ENCODE data around the gene DUSP1. TPM values are rescaled to one million over a fixed set of nuclear protein-coding genes. Genes with fewer than 3 reads are reported as not detected.

Gene DUSP1
- total RNA-seq, 5 donors from 2014 or later (not counting 1 experiment from before 2014, with no cell fraction given) = 22.6 to 1,564 (median 28.9) TPM

DNA sequence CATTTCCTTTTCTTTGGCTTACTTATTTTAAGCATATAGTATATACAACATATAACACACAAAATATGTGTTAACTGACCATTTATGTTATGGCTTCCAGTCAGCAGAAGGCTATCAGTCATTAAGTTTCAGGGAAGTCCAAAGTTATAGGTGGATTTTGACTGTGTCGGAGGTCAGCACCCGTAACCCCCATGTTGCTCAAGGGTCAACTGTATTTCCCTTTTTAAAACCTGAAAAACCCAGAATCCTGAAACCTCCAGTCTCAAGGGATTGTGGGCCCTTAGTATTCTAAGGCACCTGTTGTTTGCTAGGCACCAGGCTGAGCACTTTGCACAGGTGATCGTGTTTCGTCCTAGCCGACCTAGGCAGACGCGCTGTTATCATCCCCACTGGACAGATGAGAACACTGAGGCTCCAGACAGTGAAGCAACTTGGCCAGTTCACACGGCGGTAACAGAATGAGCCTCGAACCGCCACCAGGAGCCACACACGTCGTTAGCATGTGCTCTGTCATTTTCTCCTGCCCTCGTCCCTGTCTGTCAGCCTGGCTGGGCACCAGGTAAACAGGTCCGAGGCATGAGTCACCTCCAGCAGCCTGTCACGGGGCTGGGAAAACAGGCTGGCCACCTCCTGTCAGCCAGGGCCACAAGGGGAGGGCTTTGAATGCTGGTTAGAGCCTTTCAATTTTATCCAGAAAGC is 39.9 kb downstream of the DUSP1 start:
- no peaks in the 10 kb centered on the region for H3K36me3 ChIP-seq (ENCODE audit: control insufficient read depth in 2 of 2, extremely low read depth in 1 of 2, insufficient read depth in 1 of 2, low read length in 1 of 2)
- ChIA-PET CTCF (no interaction called here), POLR2A (no interaction called here)
- Mint-ChIP-seq H3K36me3 (no peaks in the 10 kb centered on the region), H3K27ac (no peak overlapping the region), H3K9me3 (no peaks in the 10 kb centered on the region), H3K4me1 (no peaks in the 10 kb centered on the region), H3K4me3 (no peak overlapping the region), H3K27me3 (no peaks in the 10 kb centered on the region)
- WGBS (ENCODE audit: insufficient coverage) = 86% methylated on average over 14 of the region's 16 CpGs
- ATAC-seq (replicated peaks in 1 of 4) (no peak), DNase-seq (no peak)
- no peaks in the 10 kb centered on the region for H3K4me1 ChIP-seq (ENCODE audit: control insufficient read depth in 1 of 2, extremely low read depth in 1 of 2, insufficient read depth in 2 of 2, low read length in 2 of 2)
- H3K27ac ChIP-seq (ENCODE audit: low read length) = no peak overlapping the region
- H3K27me3 ChIP-seq (replicated peaks in 1 of 2; ENCODE audit: control insufficient read depth in 2 of 2, extremely low read depth in 1 of 2, insufficient read depth in 2 of 2, low read length in 1 of 2) = no peaks in the 10 kb centered on the region
- H3K4me3 ChIP-seq (ENCODE audit: control insufficient read depth in 1 of 2, extremely low read depth in 1 of 2, low read length in 1 of 2) = no peak overlapping the region
- H3K9me3 ChIP-seq = no peaks in the 10 kb centered on the region

DNA sequence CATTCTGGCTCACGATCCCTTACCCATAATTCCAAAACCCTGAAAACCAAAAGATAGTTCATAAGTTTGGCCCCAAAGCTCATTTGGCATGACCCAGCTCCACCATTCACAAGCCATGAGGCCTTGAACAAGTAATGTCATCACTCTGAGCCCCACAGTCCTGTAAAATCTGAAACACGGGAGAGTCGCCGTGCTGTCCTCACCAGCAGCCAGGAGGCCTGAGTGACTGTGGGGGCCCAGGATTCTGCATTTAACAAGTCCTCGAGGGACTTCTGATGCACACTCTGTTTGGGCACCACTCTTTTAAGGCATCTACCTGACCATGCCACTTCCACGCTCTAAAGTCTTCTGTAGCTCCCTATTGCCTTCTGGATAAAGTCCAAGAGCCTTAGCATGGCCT is 40.8 kb downstream of the DUSP1 start:
- Mint-ChIP-seq H3K36me3 (no peaks in the 10 kb centered on the region), H3K27me3 (no peaks in the 10 kb centered on the region), H3K27ac (no peak overlapping the region), H3K4me1 (no peaks in the 10 kb centered on the region), H3K9me3 (no peaks in the 10 kb centered on the region), H3K4me3 (no peak overlapping the region)
- POLR2A ChIA-PET = no interaction called here
- H3K4me1 ChIP-seq (ENCODE audit: control insufficient read depth in 1 of 2, extremely low read depth in 1 of 2, insufficient read depth in 2 of 2, low read length in 2 of 2) = no peaks in the 10 kb centered on the region
- DNase-seq = no peak
- WGBS (ENCODE audit: insufficient coverage) = 93% methylated on average over 5 of the region's 6 CpGs
- no peak for ATAC-seq (replicated peaks in 1 of 4)
- H3K9me3 ChIP-seq = no peaks in the 10 kb centered on the region
- H3K27ac ChIP-seq (ENCODE audit: low read length) = no peak overlapping the region
- CTCF ChIA-PET = no interaction called here
- H3K4me3 ChIP-seq (ENCODE audit: control insufficient read depth in 1 of 2, extremely low read depth in 1 of 2, low read length in 1 of 2) = no peak overlapping the region
- H3K36me3 ChIP-seq (ENCODE audit: control insufficient read depth in 2 of 2, extremely low read depth in 1 of 2, insufficient read depth in 1 of 2, low read length in 1 of 2) = no peaks in the 10 kb centered on the region
- H3K27me3 ChIP-seq (replicated peaks in 1 of 2; ENCODE audit: control insufficient read depth in 2 of 2, extremely low read depth in 1 of 2, insufficient read depth in 2 of 2, low read length in 1 of 2) = no peaks in the 10 kb centered on the region

DNA sequence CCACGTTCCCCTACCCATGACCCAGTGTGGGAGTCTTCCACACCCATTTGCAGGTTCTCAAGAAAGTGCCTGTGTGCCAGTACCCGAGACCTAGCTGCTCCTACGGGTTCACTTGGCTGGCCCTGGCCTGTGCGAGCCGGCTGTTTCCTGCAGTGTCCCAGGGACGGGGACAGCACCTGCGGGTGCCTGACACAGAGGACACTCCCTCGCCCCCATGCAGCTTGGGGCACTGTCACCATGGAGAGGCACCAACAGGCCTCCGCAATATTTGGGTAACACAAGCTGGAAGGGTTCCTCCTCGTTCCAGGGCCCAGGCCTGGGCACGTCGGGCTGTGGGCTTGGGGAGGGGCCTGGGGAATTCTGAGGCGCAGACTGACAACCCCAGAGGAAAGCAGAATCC is 41.4 kb downstream of the DUSP1 start:
- ChIA-PET POLR2A (no interaction called here), CTCF (no interaction called here)
- Histone ChIP-seq H3K27me3 (replicated peaks in 1 of 2; ENCODE audit: control insufficient read depth in 2 of 2, extremely low read depth in 1 of 2, insufficient read depth in 2 of 2, low read length in 1 of 2) (no peaks in the 10 kb centered on the region), H3K4me1 (ENCODE audit: control insufficient read depth in 1 of 2, extremely low read depth in 1 of 2, insufficient read depth in 2 of 2, low read length in 2 of 2) (no peaks in the 10 kb centered on the region), H3K36me3 (ENCODE audit: control insufficient read depth in 2 of 2, extremely low read depth in 1 of 2, insufficient read depth in 1 of 2, low read length in 1 of 2) (no peaks in the 10 kb centered on the region), H3K27ac (ENCODE audit: low read length) (no peak overlapping the region), H3K4me3 (ENCODE audit: control insufficient read depth in 1 of 2, extremely low read depth in 1 of 2, low read length in 1 of 2) (no peak overlapping the region), H3K9me3 (no peaks in the 10 kb centered on the region)
- no peak for DNase-seq
- H3K27me3 Mint-ChIP-seq = no peaks in the 10 kb centered on the region
- no peak overlapping the region for H3K27ac Mint-ChIP-seq
- H3K4me3 Mint-ChIP-seq = no peak overlapping the region
- no peaks in the 10 kb centered on the region for H3K36me3 Mint-ChIP-seq
- no peak for ATAC-seq (replicated peaks in 1 of 4)
- no peaks in the 10 kb centered on the region for H3K4me1 Mint-ChIP-seq
- no peaks in the 10 kb centered on the region for H3K9me3 Mint-ChIP-seq
- WGBS (ENCODE audit: insufficient coverage) = 82% methylated on average over 7 of the region's 13 CpGs

DNA sequence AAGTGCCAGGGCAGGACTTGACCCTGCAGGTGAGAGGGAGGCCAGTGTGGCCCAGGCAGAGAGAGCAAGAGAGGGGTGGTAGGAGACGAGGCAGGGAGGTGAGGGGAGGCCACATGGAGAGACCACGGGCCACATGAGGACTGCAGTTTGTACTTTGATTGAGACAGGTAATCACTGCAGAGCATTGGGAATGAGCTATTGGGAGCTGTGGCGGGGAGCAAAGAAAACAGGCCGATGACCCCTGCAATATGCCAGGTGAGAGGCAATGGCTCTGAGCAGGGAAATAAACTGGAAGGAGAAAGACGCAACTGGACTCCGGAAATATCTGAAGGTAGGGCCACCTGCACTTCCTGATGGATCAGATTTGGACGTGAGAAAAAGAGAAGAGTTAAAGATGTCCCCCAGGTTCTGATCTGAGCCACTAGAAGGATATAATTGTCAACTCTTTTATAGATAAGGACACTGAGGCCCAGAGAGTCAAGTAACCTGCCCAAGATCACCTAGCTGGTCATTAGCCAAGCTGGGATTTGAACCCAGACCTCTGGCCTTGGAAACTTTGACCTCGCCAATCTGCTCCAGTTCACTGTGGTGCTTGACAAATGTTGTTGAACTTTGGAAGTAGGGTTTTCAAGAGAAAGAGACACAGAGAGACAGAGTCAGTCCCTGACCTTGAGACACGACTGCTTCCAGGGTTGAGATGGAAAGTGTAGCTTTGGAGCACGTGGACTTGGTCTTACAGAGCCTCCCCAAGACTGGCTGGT is 42.3 kb downstream of the DUSP1 start:
- 87% methylated on average over 9 of the region's 10 CpGs for WGBS (ENCODE audit: insufficient coverage)
- no peaks in the 10 kb centered on the region for H3K27me3 Mint-ChIP-seq
- CTCF ChIA-PET = interaction anchor here in 1 of 2 donors (0.6 kb wide), 1 partner anchor 669 kb away, joined by 3 read pairs; no protein-coding TSS in a partner anchor
- H3K4me1 Mint-ChIP-seq = no peaks in the 10 kb centered on the region
- H3K9me3 Mint-ChIP-seq = no peaks in the 10 kb centered on the region
- POLR2A ChIA-PET = interaction anchor here in 1 of 2 donors (0.6 kb wide), 2 partner anchors 56 to 1361 kb away, joined by 10 to 13 read pairs; no protein-coding TSS in a partner anchor
- H3K4me3 Mint-ChIP-seq = no peak overlapping the region
- H3K27ac Mint-ChIP-seq = no peak overlapping the region
- no peaks in the 10 kb centered on the region for H3K27me3 ChIP-seq (replicated peaks in 1 of 2; ENCODE audit: control insufficient read depth in 2 of 2, extremely low read depth in 1 of 2, insufficient read depth in 2 of 2, low read length in 1 of 2)
- H3K4me3 ChIP-seq (ENCODE audit: control insufficient read depth in 1 of 2, extremely low read depth in 1 of 2, low read length in 1 of 2) = no peak overlapping the region
- no peaks in the 10 kb centered on the region for H3K36me3 Mint-ChIP-seq
- H3K36me3 ChIP-seq (ENCODE audit: control insufficient read depth in 2 of 2, extremely low read depth in 1 of 2, insufficient read depth in 1 of 2, low read length in 1 of 2) = no peaks in the 10 kb centered on the region
- no peaks in the 10 kb centered on the region for H3K9me3 ChIP-seq
- no peak for ATAC-seq (replicated peaks in 1 of 4)
- DNase-seq = no peak
- no peak overlapping the region for H3K27ac ChIP-seq (ENCODE audit: low read length)
- H3K4me1 ChIP-seq (ENCODE audit: control insufficient read depth in 1 of 2, extremely low read depth in 1 of 2, insufficient read depth in 2 of 2, low read length in 2 of 2) = no peaks in the 10 kb centered on the region

DNA sequence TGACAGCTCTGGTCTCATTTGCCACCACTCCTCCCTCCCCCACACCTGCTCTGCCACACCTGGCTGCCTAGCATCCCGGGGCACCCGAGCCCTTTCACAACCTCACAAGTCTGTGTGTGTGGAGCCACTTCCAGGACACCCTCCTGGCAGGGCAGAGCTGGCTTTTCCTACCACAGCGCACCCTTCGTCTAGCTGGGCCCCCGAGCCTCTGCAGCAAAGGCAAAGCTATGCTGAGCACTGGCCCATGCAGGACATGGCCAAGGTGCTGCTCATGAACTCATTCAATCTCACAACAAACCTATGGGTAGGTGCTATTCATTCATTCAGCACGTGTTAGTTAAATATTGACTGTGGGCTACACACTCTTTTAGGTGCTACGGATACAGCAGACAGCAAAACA is 43.4 kb downstream of the DUSP1 start:
- Mint-ChIP-seq H3K9me3 (no peaks in the 10 kb centered on the region), H3K27ac (no peak overlapping the region), H3K27me3 (no peaks in the 10 kb centered on the region), H3K4me1 (peaks cover 0 to 4% (median 3%) of the 10 kb centered on the region in 3 donors), H3K4me3 (no peak overlapping the region), H3K36me3 (no peaks in the 10 kb centered on the region)
- no peaks in the 10 kb centered on the region for H3K9me3 ChIP-seq
- no peaks in the 10 kb centered on the region for H3K27me3 ChIP-seq (replicated peaks in 1 of 2; ENCODE audit: control insufficient read depth in 2 of 2, extremely low read depth in 1 of 2, insufficient read depth in 2 of 2, low read length in 1 of 2)
- DNase-seq (no peak), ATAC-seq (replicated peaks in 1 of 4) (no peak)
- H3K36me3 ChIP-seq (ENCODE audit: control insufficient read depth in 2 of 2, extremely low read depth in 1 of 2, insufficient read depth in 1 of 2, low read length in 1 of 2) = no peaks in the 10 kb centered on the region
- ChIA-PET CTCF (interaction anchor here (0.6 to 1.3 kb wide), 2 partner anchors 13 to 213 kb away, joined by 3 read pairs; no protein-coding TSS in a partner anchor), POLR2A (no interaction called here)
- WGBS (ENCODE audit: insufficient coverage) = 88% methylated on average over 4 of the region's 7 CpGs
- H3K4me1 ChIP-seq (ENCODE audit: control insufficient read depth in 1 of 2, extremely low read depth in 1 of 2, insufficient read depth in 2 of 2, low read length in 2 of 2) = peaks cover 0 to 6% of the 10 kb centered on the region in 2 experiments
- H3K27ac ChIP-seq (ENCODE audit: low read length) = no peak overlapping the region
- H3K4me3 ChIP-seq (ENCODE audit: control insufficient read depth in 1 of 2, extremely low read depth in 1 of 2, low read length in 1 of 2) = no peak overlapping the region

DNA sequence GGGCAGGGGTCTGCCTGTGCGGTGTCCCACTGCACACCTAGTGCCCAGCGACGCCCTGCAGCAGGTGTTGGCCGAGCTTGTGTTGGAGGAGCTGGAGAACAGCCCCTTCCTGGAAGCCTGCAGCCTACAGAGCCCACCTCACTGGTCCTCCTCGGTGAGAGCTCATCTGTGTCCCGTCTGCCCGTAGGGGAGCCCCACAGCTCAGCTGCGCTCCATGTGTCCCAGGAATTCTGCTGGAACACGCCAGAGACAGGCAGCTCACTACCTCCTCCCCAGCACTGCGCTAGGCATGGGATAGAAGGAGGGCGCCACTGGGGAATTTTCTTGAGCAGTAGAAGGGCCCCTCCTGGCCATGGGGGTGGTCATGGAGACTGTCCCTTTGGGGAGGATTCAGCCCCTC is 44.0 kb downstream of the DUSP1 start:
- Mint-ChIP-seq H3K4me1 (peaks cover 0 to 10% (median 9%) of the 10 kb centered on the region in 3 donors), H3K36me3 (no peaks in the 10 kb centered on the region), H3K4me3 (no peak overlapping the region), H3K27me3 (no peaks in the 10 kb centered on the region), H3K9me3 (no peaks in the 10 kb centered on the region), H3K27ac (peak overlapping the region in 1 of 2 donors; percentile 49)
- H3K4me1 ChIP-seq (ENCODE audit: control insufficient read depth in 1 of 2, extremely low read depth in 1 of 2, insufficient read depth in 2 of 2, low read length in 2 of 2) = peaks cover 0 to 12% of the 10 kb centered on the region in 2 experiments
- H3K27ac ChIP-seq (ENCODE audit: low read length) = no peak overlapping the region
- no peak overlapping the region for H3K4me3 ChIP-seq (ENCODE audit: control insufficient read depth in 1 of 2, extremely low read depth in 1 of 2, low read length in 1 of 2)
- ChIA-PET POLR2A (no interaction called here), CTCF (interaction anchor here in 1 of 2 donors (1.3 kb wide), 1 partner anchor 213 kb away, joined by 3 read pairs; no protein-coding TSS in a partner anchor)
- H3K27me3 ChIP-seq (replicated peaks in 1 of 2; ENCODE audit: control insufficient read depth in 2 of 2, extremely low read depth in 1 of 2, insufficient read depth in 2 of 2, low read length in 1 of 2) = no peaks in the 10 kb centered on the region
- DNase-seq (no peak), ATAC-seq (replicated peaks in 1 of 4) (no peak)
- WGBS (ENCODE audit: insufficient coverage) = 93% methylated on average over 7 of the region's 11 CpGs
- H3K9me3 ChIP-seq = no peaks in the 10 kb centered on the region
- no peaks in the 10 kb centered on the region for H3K36me3 ChIP-seq (ENCODE audit: control insufficient read depth in 2 of 2, extremely low read depth in 1 of 2, insufficient read depth in 1 of 2, low read length in 1 of 2)
